Mesenchymal stem cell (in vitro differentiated cells and primary cell): ENCODE data around the gene POU2F2.

Experiments used
- DNase-seq: peaks from one replicate; pipeline ENCODE4 v3.0.0-alpha.2; 2013
- H2AFZ ChIP-seq: one replicate; pipeline ENCODE4 v1.6.1; 2013; ENCODE audit warnings: low read depth, mild to moderate bottlenecking, control low read depth, inconsistent platforms, low read length, moderate library complexity
- H2AK5ac ChIP-seq: 2 replicates; pipeline ENCODE4 v1.6.1; 2013; ENCODE audit warnings: low read length, moderate library complexity, mild to moderate bottlenecking, inconsistent platforms; ENCODE audit not compliant: severe bottlenecking
- H2BK120ac ChIP-seq: one replicate; pipeline ENCODE4 v1.6.1; 2013; ENCODE audit warnings: low read depth, mild to moderate bottlenecking, inconsistent platforms, low read length, moderate library complexity
- H2BK12ac ChIP-seq, 2 experiments: one replicate each; pipeline ENCODE4 v1.6.1; 2013; ENCODE audit warnings: inconsistent platforms in 2 of 2, low read length in 2 of 2, mild to moderate bottlenecking in 2 of 2, moderate library complexity in 2 of 2, control low read depth in 1 of 2
- H2BK15ac ChIP-seq: one replicate; pipeline ENCODE4 v1.6.1; 2013; ENCODE audit warnings: mild to moderate bottlenecking, low read depth, inconsistent platforms; ENCODE audit not compliant: poor library complexity, severe bottlenecking
- H2BK5ac ChIP-seq: 2 replicates; pipeline ENCODE4 v1.6.1; 2013; ENCODE audit warnings: low read depth, mild to moderate bottlenecking, low read length, control low read depth, inconsistent platforms; ENCODE audit not compliant: poor library complexity, severe bottlenecking
- H3K14ac ChIP-seq, 2 experiments: one replicate each; pipeline ENCODE4 v1.6.1; 2013; ENCODE audit warnings: inconsistent platforms in 2 of 2, low read length in 2 of 2, control low read depth in 1 of 2, mild to moderate bottlenecking in 1 of 2, moderate library complexity in 1 of 2
- H3K18ac ChIP-seq, 2 experiments: one replicate each; pipeline ENCODE4 v1.6.1; 2013; ENCODE audit warnings: inconsistent platforms in 2 of 2, low read length in 2 of 2, control low read depth in 1 of 2, low read depth in 1 of 2, mild to moderate bottlenecking in 1 of 2
- H3K23ac ChIP-seq, 2 experiments: one replicate each; pipeline ENCODE4 v1.6.1; 2013; ENCODE audit warnings: inconsistent platforms in 2 of 2, low read length in 2 of 2, mild to moderate bottlenecking in 2 of 2, moderate library complexity in 2 of 2, control low read depth in 1 of 2
- H3K27ac ChIP-seq: 2 replicates; pipeline ENCODE4 v1.5.1; 2013; ENCODE audit warnings: mild to moderate bottlenecking, moderate library complexity, low read length, control low read depth, inconsistent platforms; ENCODE audit not compliant: poor library complexity, severe bottlenecking
- H3K27me3 ChIP-seq, 2 experiments: 2 replicates each; pipeline versions ENCODE4 v1.6.1 to v1.7.0; 2013; ENCODE audit warnings: low read length in 2 of 2, mild to moderate bottlenecking in 2 of 2, moderate library complexity in 2 of 2, control low read depth in 1 of 2, inconsistent platforms in 1 of 2; ENCODE audit not compliant: control insufficient read depth in 1 of 2, insufficient read depth in 1 of 2
- H3K36me3 ChIP-seq, 2 experiments: 2 replicates each; pipeline versions ENCODE4 v1.6.1 to v1.7.0; 2013; ENCODE audit warnings: low read length in 2 of 2, control low read depth in 1 of 2, inconsistent platforms in 1 of 2, low read depth in 1 of 2, mild to moderate bottlenecking in 1 of 2; ENCODE audit not compliant: insufficient read depth in 2 of 2, control insufficient read depth in 1 of 2
- H3K4ac ChIP-seq, 2 experiments: one replicate each; pipeline ENCODE4 v1.6.1; 2013; ENCODE audit warnings: inconsistent platforms in 2 of 2, low read length in 2 of 2, mild to moderate bottlenecking in 2 of 2, moderate library complexity in 2 of 2, control low read depth in 1 of 2, low read depth in 1 of 2
- H3K4me1 ChIP-seq: 2 replicates; pipeline ENCODE4 v1.6.1; 2013; ENCODE audit warnings: low read depth, low read length, control low read depth; ENCODE audit not compliant: control insufficient read depth, insufficient read depth
- H3K4me2 ChIP-seq: 2 replicates; pipeline ENCODE4 v1.6.1; 2013; ENCODE audit warnings: low read length, mild to moderate bottlenecking, inconsistent platforms; ENCODE audit not compliant: poor library complexity, severe bottlenecking
- H3K4me3 ChIP-seq, 2 experiments: 2 replicates each; pipeline versions ENCODE4 v1.5.1 to v1.7.0; 2013; ENCODE audit warnings: low read length in 2 of 2, mild to moderate bottlenecking in 2 of 2, control low read depth in 1 of 2, low read depth in 1 of 2; ENCODE audit not compliant: insufficient read depth in 1 of 2
- H3K79me1 ChIP-seq: replicated peaks from 2 replicates; pipeline ENCODE4 v1.6.1; 2013; ENCODE audit warnings: mild to moderate bottlenecking, control low read depth, low read length, inconsistent platforms; ENCODE audit not compliant: poor library complexity, severe bottlenecking
- H3K9ac ChIP-seq: 2 replicates; pipeline ENCODE4 v1.7.0; 2013; ENCODE audit warnings: mild to moderate bottlenecking, low read length, moderate library complexity
- H3K9me3 ChIP-seq: 2 replicates; pipeline ENCODE4 v1.7.0; 2013; ENCODE audit warnings: mild to moderate bottlenecking, low read length; ENCODE audit not compliant: control insufficient read depth
- H4K8ac ChIP-seq: one replicate; pipeline ENCODE4 v1.6.1; 2013; ENCODE audit warnings: inconsistent platforms, mild to moderate bottlenecking, low read length, moderate library complexity
- H4K91ac ChIP-seq: one replicate; pipeline ENCODE4 v1.6.1; 2013; ENCODE audit warnings: mild to moderate bottlenecking, low read length, inconsistent platforms
- WGBS: methylation state at CpG from one replicate; pipeline ENCODE4 v1.1.7; 2013; ENCODE audit warnings: mixed read lengths; 5-methylcytosine and 5-hydroxymethylcytosine counted together

POU2F2 gene

GRCh38 chr19:42154471-42155323 lies 22.5 kb upstream of the POU2F2 start:
- no peak for DNase-seq
- Histone ChIP-seq H2AK5ac (no peak overlapping the region), H3K4ac (no peak overlapping the region), H3K23ac (no peak overlapping the region), H3K27ac (no peak overlapping the region), H4K91ac (no peak overlapping the region), H3K9ac (no peak overlapping the region), H2BK5ac (no peak overlapping the region), H3K4me3 (no peak overlapping the region), H3K36me3 (no peaks in the 10 kb centered on the region), H3K14ac (peak overlapping the region in 1 of 2 experiments; percentile 74), H2BK12ac (no peak overlapping the region), H2BK15ac (no peak overlapping the region), H2AFZ (no peak overlapping the region), H3K79me1 (no peaks in the 10 kb centered on the region), H2BK120ac (no peak overlapping the region), H3K9me3 (no peaks in the 10 kb centered on the region), H3K18ac (no peak overlapping the region), H3K4me1 (no peaks in the 10 kb centered on the region), H3K27me3 (peaks cover 90% of the 10 kb centered on the region in 2 experiments), H4K8ac (no peak overlapping the region), H3K4me2 (no peak overlapping the region)
- 92% methylated on average over 10 of the region's 15 CpGs for WGBS

- H2BK5ac ChIP-seq, result no peak overlapping the region
- no peak overlapping the region for H3K18ac ChIP-seq
- H2BK15ac ChIP-seq, result no peak overlapping the region
- no peak overlapping the region for H4K8ac ChIP-seq
- H3K36me3 ChIP-seq, result no peaks in the 10 kb centered on the region
- H3K4me3 ChIP-seq, result no peak overlapping the region
- WGBS, result 79% methylated on average over 8 of the region's 20 CpGs
- no peaks in the 10 kb centered on the region for H3K9me3 ChIP-seq
- no peak overlapping the region for H2BK12ac ChIP-seq
- no peak overlapping the region for H3K27ac ChIP-seq
- H3K4me1 ChIP-seq, result no peaks in the 10 kb centered on the region
- H3K79me1 ChIP-seq, result no peaks in the 10 kb centered on the region
- no peak overlapping the region for H3K23ac ChIP-seq
- H3K4me2 ChIP-seq, result no peak overlapping the region
- H3K9ac ChIP-seq, result no peak overlapping the region
- H4K91ac ChIP-seq, result no peak overlapping the region
- H2AK5ac ChIP-seq, result no peak overlapping the region
- no peak overlapping the region for H2BK120ac ChIP-seq
- no peak for DNase-seq
- H2AFZ ChIP-seq, result no peak overlapping the region
- H3K4ac ChIP-seq, result no peak overlapping the region
- peaks cover 90 to 92% of the 10 kb centered on the region in 2 experiments for H3K27me3 ChIP-seq
- no peak overlapping the region for H3K14ac ChIP-seq
These were observed 21.6 kb upstream of the POU2F2 start for GRCh38 chr19:42153672-42154433.

- Histone ChIP-seq H2AK5ac (no peak overlapping the region), H4K8ac (no peak overlapping the region), H3K4me2 (no peak overlapping the region), H3K79me1 (no peaks in the 10 kb centered on the region), H2BK5ac (no peak overlapping the region), H3K9ac (no peak overlapping the region), H3K4ac (no peak overlapping the region), H2BK15ac (no peak overlapping the region), H3K27me3 (peaks cover 91 to 95% of the 10 kb centered on the region in 2 experiments), H3K4me3 (no peak overlapping the region), H3K36me3 (no peaks in the 10 kb centered on the region), H2AFZ (no peak overlapping the region), H3K18ac (no peak overlapping the region), H3K9me3 (no peaks in the 10 kb centered on the region), H3K14ac (no peak overlapping the region), H2BK12ac (no peak overlapping the region), H3K27ac (no peak overlapping the region), H2BK120ac (no peak overlapping the region), H3K4me1 (no peaks in the 10 kb centered on the region), H4K91ac (no peak overlapping the region), H3K23ac (no peak overlapping the region)
- DNase-seq, result no peak
- WGBS, result 91% methylated on average over 25 of the region's 25 CpGs
These were observed 20.8 kb upstream of the POU2F2 start for GRCh38 chr19:42152910-42153671.
